Head of caudate nucleus (tissue), 42 donors: ENCODE data around the gene ADAMTS4.

Experiments used
- DNase-seq, 42 donors: peaks; one replicate each; pipeline versions ENCODE4 v3.0.0 to v3.0.0-alpha.2; 2020 to 2021; ENCODE audit warnings: mixed read lengths in 7 of 42
- intact Hi-C: fragments of 100-400 bp; cut with DNase I; formaldehyde crosslinking; loops from one replicate; pipeline ENCODE4 v1.15.0; 2022

ADAMTS4 gene

DNA sequence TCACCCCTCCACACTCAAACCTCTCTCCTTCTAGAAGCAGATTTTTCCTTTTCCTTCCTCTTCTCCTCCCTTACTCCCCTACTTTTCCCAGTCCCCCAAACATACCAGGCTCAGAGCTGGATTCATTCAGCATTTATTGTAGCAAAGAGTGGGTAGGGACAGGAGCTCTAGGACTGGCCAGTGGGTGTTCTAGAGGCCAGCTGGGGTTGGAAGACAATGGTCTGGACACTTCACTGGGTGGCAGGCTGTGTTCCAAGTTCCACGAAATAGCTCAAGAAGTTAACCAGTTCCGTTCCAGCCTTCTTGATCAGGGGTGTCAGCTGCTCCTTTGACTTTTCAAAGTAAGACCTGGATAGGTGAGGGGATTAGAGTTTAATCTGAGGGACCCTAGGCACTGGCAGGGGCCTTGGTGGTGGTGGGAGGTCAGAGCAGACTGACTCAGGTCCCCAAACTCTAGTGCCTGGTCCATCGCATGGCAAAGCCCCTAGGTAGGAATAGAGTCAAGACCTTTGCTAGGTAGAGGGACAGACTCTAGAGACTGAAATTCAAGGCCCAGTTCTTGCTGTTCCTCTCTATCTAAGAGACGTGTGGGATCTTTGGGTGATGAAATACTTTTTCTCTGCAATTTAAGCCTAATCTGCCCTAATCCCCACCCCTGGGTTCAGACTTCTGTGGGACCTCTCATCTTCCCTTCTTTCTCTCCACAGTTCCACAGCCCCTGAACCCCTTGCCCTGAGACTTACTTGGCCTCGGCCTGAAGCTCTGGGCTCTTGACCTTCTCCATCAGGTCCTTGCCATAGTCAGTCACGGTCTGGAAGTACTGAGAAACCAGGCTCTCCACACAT lies 23.5 kb upstream of the ADAMTS4 start:
- intact Hi-C loops = no loop called here
- no peak for DNase-seq

DNA sequence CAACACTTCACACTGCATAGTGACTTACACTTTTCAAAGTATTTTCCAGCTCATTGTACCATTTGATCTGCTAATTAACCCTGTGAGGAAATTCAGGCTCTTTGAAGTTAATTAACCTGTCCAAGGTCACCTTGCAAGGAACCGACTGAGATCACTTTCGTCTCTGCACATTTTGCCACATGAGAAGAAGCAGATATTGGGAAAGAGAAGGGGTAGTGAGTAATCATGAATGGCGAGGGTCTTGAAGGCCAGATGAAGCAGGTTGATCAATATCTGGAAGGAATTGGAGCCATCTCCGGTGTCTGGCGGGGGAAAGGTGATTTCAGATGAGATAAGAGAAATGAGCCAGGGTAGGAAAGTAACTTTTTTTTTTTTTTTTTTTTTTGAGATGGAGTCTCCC lies 21.1 kb upstream of the ADAMTS4 start:
- DNase-seq = no peak
- intact Hi-C loops = no loop called here

GRCh38 chr1:161219078-161219892 lies 20.4 kb upstream of the ADAMTS4 start:
- no peak for DNase-seq
- intact Hi-C loops = no loop called here

GRCh38 chr1:161218301-161219077 lies 19.6 kb upstream of the ADAMTS4 start:
- no peak for DNase-seq
- intact Hi-C loops = no loop called here

- no peak for DNase-seq
- intact Hi-C loops = no loop called here
Measured at GRCh38 chr1:161217831-161218230, 19.0 kb upstream of the ADAMTS4 start.

GRCh38 chr1:161216945-161217712 lies 18.3 kb upstream of the ADAMTS4 start:
- intact Hi-C loops = no loop called here
- peak in 1 of 42 donors; percentile 10 for DNase-seq

GRCh38 chr1:161215076-161215475 lies 16.2 kb upstream of the ADAMTS4 start, which contains the start of gene FCER1G:
FCER1G (plus strand) TSS chr1:161215295; CDS start chr1:161215322, 27 bp downstream.
- peak in 16 of 42 donors; percentile 33 to 68 (median 52) for DNase-seq
- intact Hi-C loops = no loop called here

DNA sequence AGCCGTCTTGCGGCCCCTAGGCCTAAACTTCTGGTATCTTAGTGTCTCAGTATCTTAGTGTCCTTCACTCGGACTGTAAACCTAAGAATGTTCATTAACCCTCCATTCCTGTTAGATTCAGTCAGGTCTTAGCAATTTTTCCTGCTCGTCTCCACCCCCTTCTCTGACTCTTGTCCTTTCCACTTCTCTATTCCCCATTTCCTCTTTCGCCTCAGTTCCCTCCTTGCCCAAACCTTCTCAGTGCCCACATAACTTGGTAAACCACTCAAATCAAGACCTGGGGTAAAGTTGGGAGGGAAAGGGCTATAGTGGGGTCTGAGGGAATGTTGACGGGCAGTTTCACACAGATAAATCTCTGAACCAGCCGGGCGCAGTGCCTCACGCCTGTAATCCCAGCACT lies 15.5 kb upstream of the ADAMTS4 start:
- intact Hi-C loops = no loop called here
- no peak for DNase-seq

GRCh38 chr1:161209790-161210409 lies 11.0 kb upstream of the ADAMTS4 start:
- intact Hi-C loops = no loop called here

GRCh38 chr1:161207173-161207572 lies 8.3 kb upstream of the ADAMTS4 start:
- DNase-seq = no peak
- intact Hi-C loops = no loop called here

More at GRCh38 chr1:161209790-161210409, 11.0 kb upstream of the ADAMTS4 start:
- peak in 41 of 42 donors; percentile 56 to 89 (median 75) for DNase-seq

GRCh38 chr1:161206411-161207140 lies 7.7 kb upstream of the ADAMTS4 start:
- intact Hi-C loops = no loop called here
- no peak for DNase-seq

- intact Hi-C loops = loop anchor here (2.0 kb wide), 1 partner anchor 25 kb away; the partner anchor contains the start of gene TOMM40L
- DNase-seq = peak; percentile 95 to 100 (median 99)
Measured at GRCh38 chr1:161201836-161202712, 3.2 kb upstream of the ADAMTS4 start, which contains the start of gene NDUFS2. NDUFS2 (plus strand) TSS chr1:161202367; CDS start chr1:161202386, 19 bp downstream.

- peak in 20 of 42 donors; percentile 18 to 78 (median 46) for DNase-seq
- intact Hi-C loops = no loop called here
Measured at GRCh38 chr1:161200992-161201835, 2.4 kb upstream of the ADAMTS4 start.

GRCh38 chr1:161200421-161200991 lies 1.7 kb upstream of the ADAMTS4 start:
- intact Hi-C loops = no loop called here
- peak; percentile 49 to 91 (median 82) for DNase-seq
